Small intestine (tissue), 7 donors: ENCODE data around the gene RSPO4. TPM values are rescaled to one million over a fixed set of nuclear protein-coding genes. Genes with fewer than 3 reads are reported as not detected.
A peak's percentile ranks its signal among the peaks of the same experiment; 100 is the strongest.

ENCODE experiments used
- DNase-seq, 2 donors: peaks; one replicate each; pipeline versions ENCODE4 v3.0.0 to v3.0.0-alpha.2; 2013
- FAIRE-seq: peaks from 2 replicates; lab custom pipeline; 2012; peaks lifted over from hg19 to GRCh38; lab: Jason Lieb, UNC
- H3K27ac ChIP-seq, 3 donors: one replicate each; pipeline ENCODE4 v1.5.1; 2013; ENCODE audit warnings: low read length in 2 of 3, mild to moderate bottlenecking in 2 of 3, control low read depth in 1 of 3, inconsistent platforms in 1 of 3, low read depth in 1 of 3, moderate library complexity in 1 of 3
- H3K27me3 ChIP-seq, 3 donors: one replicate each; pipeline ENCODE4 v1.6.1; 2013; ENCODE audit warnings: low read length in 3 of 3, inconsistent platforms in 1 of 3; ENCODE audit not compliant: control insufficient read depth in 3 of 3, insufficient read depth in 3 of 3
- H3K36me3 ChIP-seq, 3 donors: one replicate each; pipeline ENCODE4 v1.6.1; 2013; ENCODE audit warnings: low read length in 3 of 3, inconsistent platforms in 1 of 3, low read depth in 1 of 3, mild to moderate bottlenecking in 1 of 3, moderate library complexity in 1 of 3; ENCODE audit not compliant: control insufficient read depth in 3 of 3, insufficient read depth in 2 of 3
- H3K4me1 ChIP-seq, 3 donors: one replicate each; pipeline ENCODE4 v1.6.1; 2013; ENCODE audit warnings: low read length in 2 of 3, inconsistent platforms in 1 of 3, low read depth in 1 of 3, mild to moderate bottlenecking in 1 of 3, moderate library complexity in 1 of 3; ENCODE audit not compliant: control insufficient read depth in 3 of 3, insufficient read depth in 2 of 3
- H3K4me3 ChIP-seq, 3 donors: one replicate each; pipeline ENCODE4 v1.5.1; 2013; ENCODE audit warnings: low read length in 3 of 3, control low read depth in 1 of 3, inconsistent platforms in 1 of 3, low read depth in 1 of 3, mild to moderate bottlenecking in 1 of 3, moderate library complexity in 1 of 3
- H3K9me3 ChIP-seq, 2 donors: one replicate each; pipeline ENCODE4 v1.6.1; 2013; ENCODE audit warnings: low read depth in 1 of 2, low read length in 1 of 2; ENCODE audit not compliant: control insufficient read depth in 2 of 2, insufficient read depth in 1 of 2
- WGBS, 3 donors: extraction: QIAGEN DNeasy Blood & Tissue Kit; methylation state at CpG; one replicate each; pipeline ENCODE4 v1.1.7; 2013; 5-methylcytosine and 5-hydroxymethylcytosine counted together
- polyA plus RNA-seq, 4 donors: library from polyadenylated mRNA; stranded (reverse) in 3 of 4; unstranded in 1 of 4; fragments of 200-250 nt in 3 of 4; fragments of 120-200 nt in 1 of 4; gene quantifications; one replicate each; pipeline versions ENCODE4 v1.2.1 to v1.2.3, GENCODE V29; 2013
- donor health status: healthy with polysubstance abuse.
- donor health status: control.
- donor health status: control.
- donor health status: Bipolar disorder and iron deficiency.
- donor health status: healthy.

The RSPO4 gene
- polyA plus RNA-seq, 4 donors, result 0.19 to 0.31 TPM; not detected in 2

DNA sequence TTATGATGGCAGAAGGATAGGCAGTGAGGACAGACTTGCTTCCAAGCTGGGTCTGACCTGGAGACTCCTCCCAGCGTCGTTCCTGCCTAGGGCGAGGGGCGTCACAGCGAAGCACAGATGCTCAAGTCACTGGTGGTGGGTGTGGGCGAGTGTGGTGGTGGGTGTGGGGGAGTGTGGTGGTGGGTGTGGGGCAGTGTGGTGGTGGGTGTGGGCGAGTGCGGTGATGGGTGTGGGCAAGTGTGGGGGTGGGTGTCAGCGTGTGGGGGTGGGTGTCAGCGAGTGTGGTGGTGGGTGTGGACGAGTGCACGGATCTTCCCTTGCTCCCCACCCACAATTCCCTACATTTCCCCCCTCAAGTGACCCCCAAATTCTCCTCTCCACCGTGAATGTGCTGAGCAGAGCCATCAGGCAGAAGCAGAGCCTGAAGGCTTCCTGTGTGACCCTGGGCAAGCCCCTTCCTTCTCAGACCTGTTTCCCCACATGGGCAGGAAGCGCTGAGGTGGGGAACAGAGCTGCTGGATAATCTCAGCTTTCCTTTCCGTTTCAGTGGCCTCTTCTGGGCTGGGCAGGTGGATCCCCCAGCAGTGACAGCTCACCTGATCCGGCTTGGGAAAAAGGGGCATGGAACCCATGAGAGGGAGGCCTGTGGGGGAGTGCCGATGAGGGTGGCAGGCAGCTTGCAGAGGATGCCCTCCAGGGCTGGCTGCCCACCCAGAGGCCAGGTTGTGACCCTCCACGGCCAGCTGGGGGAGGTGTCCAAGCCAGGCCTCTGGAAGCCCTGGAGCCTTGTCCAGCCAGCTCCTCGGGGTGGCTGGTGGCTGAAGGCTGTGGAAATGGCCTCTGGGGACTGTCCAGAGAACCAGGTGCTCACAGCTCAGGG, 42.9 kb downstream of the RSPO4 start:
- no peak for DNase-seq
- WGBS, 3 donors, result 57 to 60% (median 59%) methylated on average over 17 to 19 of the region's 19 CpGs
- no peak for FAIRE-seq
- Histone ChIP-seq H3K9me3 (no peaks in the 10 kb centered on the region), H3K27ac (no peak overlapping the region), H3K4me1 (no peaks in the 10 kb centered on the region), H3K4me3 (no peak overlapping the region), H3K27me3 (peaks cover 0 to 17% (median 0%) of the 10 kb centered on the region in 3 donors), H3K36me3 (no peaks in the 10 kb centered on the region)

DNA sequence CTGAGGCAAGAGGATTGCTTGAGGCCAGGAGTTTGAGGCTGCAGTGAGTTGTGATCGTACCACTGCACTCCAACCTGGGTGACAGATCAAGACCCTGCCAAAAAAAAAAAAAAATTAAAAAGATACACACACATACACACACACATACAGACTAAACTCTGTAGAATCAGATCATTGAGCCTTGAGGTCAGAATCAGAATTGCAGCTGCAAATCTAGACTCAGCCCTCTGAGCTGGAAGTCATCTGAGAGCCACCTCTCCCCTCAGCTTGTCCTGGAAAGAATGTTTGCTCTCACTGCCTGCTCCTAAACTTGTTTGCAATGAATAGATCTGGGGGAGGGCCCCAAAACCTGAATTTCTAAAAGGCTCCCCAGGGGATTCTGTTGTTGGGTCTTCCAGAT, 44.6 kb downstream of the RSPO4 start:
- WGBS, 3 donors, result 85 to 93% (median 92%) methylated on average over 1 of the region's 1 CpG
- no peaks in the 10 kb centered on the region for H3K4me1 ChIP-seq
- peaks cover 0 to 17% (median 3%) of the 10 kb centered on the region in 3 donors for H3K27me3 ChIP-seq
- H3K27ac ChIP-seq, result no peak overlapping the region
- H3K36me3 ChIP-seq, result no peaks in the 10 kb centered on the region
- FAIRE-seq, result no peak
- no peak for DNase-seq
- H3K4me3 ChIP-seq, result no peak overlapping the region
- no peaks in the 10 kb centered on the region for H3K9me3 ChIP-seq

- no peaks in the 10 kb centered on the region for H3K36me3 ChIP-seq
- H3K4me1 ChIP-seq, result no peaks in the 10 kb centered on the region
- DNase-seq (peak; percentile 65 to 76), FAIRE-seq (no peak)
- H3K27ac ChIP-seq, result no peak overlapping the region
- 6 to 13% (median 10%) methylated on average over 12 to 13 of the region's 13 CpGs for WGBS, 3 donors
- no peaks in the 10 kb centered on the region for H3K9me3 ChIP-seq
- H3K27me3 ChIP-seq, result peaks cover 0 to 17% (median 3%) of the 10 kb centered on the region in 3 donors
- no peak overlapping the region for H3K4me3 ChIP-seq
These were observed 45.7 kb downstream of the RSPO4 start for GRCh38 chr20:956330-956951.

DNA sequence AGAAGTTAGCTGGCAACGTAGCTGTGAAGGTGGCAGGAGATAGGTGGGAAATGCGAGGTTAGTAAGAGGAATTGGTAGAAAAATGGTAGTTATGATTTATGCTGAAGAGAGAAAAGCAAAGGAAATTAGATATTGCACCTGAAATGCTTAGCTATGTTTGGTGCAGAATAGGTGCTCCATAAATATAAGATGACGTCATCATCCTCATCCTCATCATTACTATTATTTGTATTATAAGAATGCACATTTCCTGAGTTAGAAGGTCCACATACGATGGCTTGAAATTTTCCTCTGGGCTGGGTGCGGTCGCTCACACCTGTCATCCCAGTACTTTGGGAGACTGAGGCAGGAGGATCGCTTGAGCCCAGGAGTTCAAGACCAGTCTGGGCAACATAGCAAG, 46.5 kb downstream of the RSPO4 start:
- Histone ChIP-seq H3K36me3 (no peaks in the 10 kb centered on the region), H3K9me3 (no peaks in the 10 kb centered on the region), H3K4me1 (no peaks in the 10 kb centered on the region), H3K27ac (no peak overlapping the region), H3K4me3 (no peak overlapping the region), H3K27me3 (peaks cover 0 to 17% (median 3%) of the 10 kb centered on the region in 3 donors)
- FAIRE-seq, result no peak
- no peak for DNase-seq
- 76 to 84% (median 81%) methylated on average over 7 of the region's 7 CpGs for WGBS, 3 donors

DNA sequence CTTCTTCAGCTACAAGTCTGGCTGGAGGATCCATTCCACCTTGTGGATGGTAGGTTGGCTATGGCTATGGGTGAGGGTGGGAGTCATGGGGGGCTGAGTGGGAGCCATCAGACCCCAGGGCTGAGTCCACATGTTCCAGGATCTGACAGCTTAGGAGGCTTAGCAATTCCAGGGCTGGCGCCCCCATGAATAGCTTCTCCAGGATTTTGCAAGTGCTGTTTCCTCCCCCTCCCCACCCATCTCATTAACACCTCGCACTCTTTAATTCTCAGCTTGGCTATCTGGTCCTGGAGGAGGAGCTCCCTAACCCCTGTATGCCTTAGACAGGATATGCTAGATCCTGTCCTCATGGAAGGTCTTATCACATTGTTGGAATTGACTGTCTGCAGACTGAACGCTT, 47.0 kb downstream of the RSPO4 start:
- no peaks in the 10 kb centered on the region for H3K4me1 ChIP-seq
- peaks cover 0 to 17% (median 3%) of the 10 kb centered on the region in 3 donors for H3K27me3 ChIP-seq

DNA sequence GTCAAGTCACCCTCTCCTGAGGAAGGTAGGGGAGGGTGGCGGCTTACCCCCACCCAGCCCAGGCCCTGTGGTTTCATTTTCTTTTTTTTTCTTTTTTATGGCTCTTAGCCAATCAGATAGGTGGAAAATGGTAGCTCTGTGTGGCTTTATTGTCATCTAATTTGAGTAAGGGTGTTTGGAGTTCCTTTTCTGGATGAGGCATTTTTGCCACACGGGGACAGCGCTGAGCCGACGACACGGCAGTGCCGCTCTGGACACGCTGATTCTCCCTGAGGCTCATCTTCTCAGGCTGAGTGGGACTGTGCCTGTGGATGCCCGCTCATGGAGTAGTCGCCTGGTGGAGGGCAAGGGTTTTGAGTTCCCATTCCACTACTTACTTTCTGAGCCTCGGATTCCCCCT, 48.4 kb downstream of the RSPO4 start:
- peaks cover 0 to 17% (median 3%) of the 10 kb centered on the region in 3 donors for H3K27me3 ChIP-seq
- 28 to 41% (median 39%) methylated on average over 11 of the region's 11 CpGs for WGBS, 3 donors
- H3K4me3 ChIP-seq, result no peak overlapping the region
- no peak for FAIRE-seq
- no peak overlapping the region for H3K27ac ChIP-seq
- no peaks in the 10 kb centered on the region for H3K4me1 ChIP-seq
- H3K36me3 ChIP-seq, result no peaks in the 10 kb centered on the region
- peak; percentile 3 to 11 for DNase-seq
- H3K9me3 ChIP-seq, result no peaks in the 10 kb centered on the region

More for the DNA sequence above, 47.0 kb downstream of the RSPO4 start:
- Histone ChIP-seq H3K9me3 (no peaks in the 10 kb centered on the region), H3K36me3 (no peaks in the 10 kb centered on the region), H3K4me3 (no peak overlapping the region), H3K27ac (no peak overlapping the region)
- FAIRE-seq, result no peak
- DNase-seq, result no peak
- 55 to 58% (median 56%) methylated on average over 3 of the region's 3 CpGs for WGBS, 3 donors

DNA sequence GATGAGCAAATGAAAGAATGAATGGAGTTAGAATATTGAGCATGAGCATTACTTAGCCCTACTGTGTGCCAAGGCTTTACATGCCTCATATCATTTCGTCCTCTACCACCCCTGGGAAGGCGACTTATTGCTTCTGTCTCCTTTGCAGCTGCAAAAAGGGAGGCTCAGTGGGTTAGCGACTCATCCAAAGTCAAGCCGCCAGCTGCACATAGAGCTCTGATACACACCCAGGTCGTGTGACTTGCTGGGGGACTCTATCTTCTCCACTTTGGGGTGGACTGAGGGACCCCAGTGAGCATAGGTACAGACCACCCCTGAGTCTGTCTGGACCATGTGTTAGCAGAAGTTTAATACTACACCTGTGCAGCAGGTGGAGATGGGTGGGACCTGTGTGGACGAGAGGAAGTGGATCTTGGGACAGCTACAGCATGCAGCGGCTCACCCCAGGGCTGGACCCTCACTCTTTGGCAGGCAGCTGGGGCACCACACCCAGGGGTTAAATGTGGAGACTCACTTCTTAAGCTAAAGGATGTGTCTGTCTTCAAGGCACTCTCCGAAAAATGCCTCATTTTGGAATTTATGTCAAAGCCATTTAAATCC, 49.8 kb downstream of the RSPO4 start:
- no peaks in the 10 kb centered on the region for H3K36me3 ChIP-seq
- WGBS, 3 donors, result 48 to 63% (median 56%) methylated on average over 8 of the region's 8 CpGs
- DNase-seq (no peak), FAIRE-seq (no peak)
- H3K4me3 ChIP-seq, result no peak overlapping the region
- no peaks in the 10 kb centered on the region for H3K4me1 ChIP-seq
- H3K27ac ChIP-seq, result no peak overlapping the region
- H3K27me3 ChIP-seq, result peaks cover 0 to 17% (median 3%) of the 10 kb centered on the region in 3 donors
- no peaks in the 10 kb centered on the region for H3K9me3 ChIP-seq

DNA sequence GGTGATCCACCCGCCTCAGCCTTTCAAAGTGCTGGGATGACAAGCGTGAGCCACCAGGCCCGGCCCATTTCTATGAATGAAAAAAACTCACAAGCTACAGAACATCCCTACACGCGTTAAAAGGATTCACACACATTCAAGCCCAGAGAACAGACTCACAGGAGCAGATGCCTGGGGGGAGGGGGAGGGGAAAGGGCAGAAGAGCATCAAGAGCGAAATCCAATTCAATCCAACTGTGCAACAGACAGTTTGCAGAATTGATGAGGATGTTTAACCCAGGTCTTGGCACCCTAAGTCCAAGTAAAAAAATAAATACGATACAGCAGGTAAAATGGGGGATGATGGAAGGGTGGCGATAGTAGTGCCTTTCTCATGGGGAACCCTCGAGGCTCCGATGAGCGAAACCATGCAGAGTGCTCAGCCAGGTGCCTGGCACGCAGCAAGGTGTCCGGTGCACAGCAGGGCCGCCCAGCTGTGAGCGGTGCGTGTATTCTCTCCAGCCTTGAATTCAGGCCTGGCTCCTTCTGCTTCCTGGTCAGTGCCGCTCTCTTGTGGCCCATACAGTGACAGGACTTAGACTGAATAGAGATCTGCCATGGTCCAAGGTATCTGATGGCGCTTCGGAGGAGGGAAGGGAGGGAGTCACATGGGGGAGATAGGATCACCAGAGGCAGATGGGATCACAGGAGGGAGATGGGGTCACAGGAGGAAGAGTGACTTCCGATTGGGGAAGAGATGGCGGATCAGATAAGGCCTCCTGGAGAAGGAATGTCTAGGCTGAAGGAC, 50.5 kb downstream of the RSPO4 start:
- 85 to 86% (median 85%) methylated on average over 21 of the region's 21 CpGs for WGBS, 3 donors
- no peak for FAIRE-seq
- no peaks in the 10 kb centered on the region for H3K36me3 ChIP-seq
- no peak overlapping the region for H3K27ac ChIP-seq
- H3K9me3 ChIP-seq, result no peaks in the 10 kb centered on the region
- no peak overlapping the region for H3K4me3 ChIP-seq
- H3K4me1 ChIP-seq, result no peaks in the 10 kb centered on the region
- H3K27me3 ChIP-seq, result peaks cover 0 to 17% (median 3%) of the 10 kb centered on the region in 3 donors
- peak in 1 of 2 donors; percentile 16 for DNase-seq
